GM13976 (cell line): ENCODE measurements around the gene SYT3.

ENCODE experiments used
- DNase-seq: peaks from one replicate; pipeline ENCODE4 v3.0.0; 2012; ENCODE audit warnings: low spot score
- CTCF ChIP-seq: IDR thresholded peaks from 2 replicates; pipeline ENCODE4 v1.5.1; 2012; ENCODE audit warnings: borderline replicate concordance, mild to moderate bottlenecking; ENCODE audit not compliant: insufficient read depth; ENCODE audit errors: extremely low read depth, missing control alignments, control extremely low read depth
- in situ Hi-C: fragments of 300-500 bp; cut with MboI; formaldehyde crosslinking; loops from one replicate; pipeline ENCODE4 v1.12.0; 2022; ENCODE audit warnings: low sequenced_read_pairs, mixed read lengths, inconsistent platforms; ENCODE audit not compliant: unreplicated experiment

SYT3 gene

GRCh38 chr19:50639121-50640112 is at the start of gene SYT3:
Gene SYT3, minus strand, starts transcription at chr19:50639881. Its CDS starts 2,470 bp downstream, at chr19:50637411.
- peak; percentile 68 for DNase-seq
- in situ Hi-C loops = no loop called here
- TF ChIP-seq CTCF = no peak

- no peak for DNase-seq
- TF ChIP-seq CTCF = no peak
- in situ Hi-C loops = no loop called here
These were observed 49.1 kb upstream of the SYT3 start for GRCh38 chr19:50688766-50689165.

GRCh38 chr19:50686310-50687032 is 46.8 kb upstream of the SYT3 start:
- in situ Hi-C loops = no loop called here
- DNase-seq = no peak
- no peak for TF ChIP-seq CTCF

- TF ChIP-seq CTCF = no peak
- DNase-seq = peak; percentile 98
- in situ Hi-C loops = no loop called here
These were observed 39.8 kb upstream of the SYT3 start for GRCh38 chr19:50679177-50680125.

GRCh38 chr19:50678323-50678722 is 38.6 kb upstream of the SYT3 start:
- no peak for DNase-seq
- TF ChIP-seq CTCF = no peak
- in situ Hi-C loops = no loop called here

- DNase-seq = no peak
- no peak for TF ChIP-seq CTCF
- in situ Hi-C loops = no loop called here
These were observed 38.0 kb upstream of the SYT3 start for GRCh38 chr19:50677636-50678035.
